Fibroblast of lung (primary cell): ENCODE measurements around the gene SCMH1. TPM values are rescaled to one million over a fixed set of nuclear protein-coding genes. Genes with fewer than 3 reads are reported as not detected.
A peak's percentile ranks its signal among the peaks of the same experiment; 100 is the strongest.

Experiments used
- DNase-seq, 2 donors: peaks; one replicate each; pipeline versions ENCODE4 v3.0.0 to v3.0.0-alpha.2; 2010; ENCODE audit warnings: low read depth in 2 of 2
- H2AFZ ChIP-seq: 2 replicates; pipeline ENCODE4 v1.5.1; 2012; ENCODE audit warnings: low read length, control low read depth, inconsistent platforms
- H3K27ac ChIP-seq: 2 replicates; pipeline ENCODE4 v1.5.1; 2011; ENCODE audit warnings: low read length, control low read depth; ENCODE audit not compliant: insufficient read depth
- H3K27me3 ChIP-seq: 2 replicates; pipeline ENCODE4 v1.5.1; 2011; ENCODE audit warnings: mild to moderate bottlenecking, low read length; ENCODE audit not compliant: control insufficient read depth, insufficient read depth
- H3K36me3 ChIP-seq: 2 replicates; pipeline ENCODE4 v1.5.1; 2011; ENCODE audit warnings: low read length; ENCODE audit not compliant: control insufficient read depth, insufficient read depth
- H3K4me1 ChIP-seq: 2 replicates; pipeline ENCODE4 v1.5.1; 2011; ENCODE audit warnings: low read length; ENCODE audit not compliant: control insufficient read depth, insufficient read depth; ENCODE audit errors: extremely low read depth
- H3K4me2 ChIP-seq: 2 replicates; pipeline ENCODE4 v1.5.1; 2011; ENCODE audit warnings: low read length, control low read depth; ENCODE audit not compliant: insufficient read depth; ENCODE audit errors: extremely low read depth
- H3K4me3 ChIP-seq, 4 experiments: fragments of 200-600 bp in 1 of 4; sonication (generic) in 1 of 4; replicated peaks in 1 of 4; 2 replicates each; pipeline ENCODE4 v1.5.1; 2011 to 2016; ENCODE audit warnings: low read length in 4 of 4, low read depth in 3 of 4, mild to moderate bottlenecking in 3 of 4, control low read depth in 2 of 4, inconsistent platforms in 1 of 4, mixed read lengths in 1 of 4; ENCODE audit not compliant: insufficient read depth in 1 of 4; ENCODE audit errors: control extremely low read depth in 1 of 4
- H3K79me2 ChIP-seq: 2 replicates; pipeline ENCODE4 v1.5.1; 2012; ENCODE audit warnings: mild to moderate bottlenecking, low read length, inconsistent platforms; ENCODE audit not compliant: control insufficient read depth, insufficient read depth
- H3K9ac ChIP-seq: 2 replicates; pipeline ENCODE4 v1.5.1; 2011; ENCODE audit warnings: mild to moderate bottlenecking, low read length, control low read depth; ENCODE audit not compliant: insufficient read depth
- H3K9me3 ChIP-seq: 2 replicates; pipeline ENCODE4 v1.5.1; 2012; ENCODE audit warnings: low read depth, low read length; ENCODE audit not compliant: control insufficient read depth, insufficient read depth
- H4K20me1 ChIP-seq: 2 replicates; pipeline ENCODE4 v1.5.1; 2011; ENCODE audit warnings: low read length; ENCODE audit not compliant: control insufficient read depth, insufficient read depth; ENCODE audit errors: extremely low read depth
- EZH2 ChIP-seq: IDR thresholded peaks from 2 replicates; pipeline ENCODE4 v1.5.1; 2012; ENCODE audit warnings: low read length, control low read depth, mild to moderate bottlenecking; ENCODE audit errors: missing control alignments
- polyA plus RNA-seq, 2 donors: library from polyadenylated mRNA; depleted of rRNA in 1 of 2; stranded (reverse) in 1 of 2; unstranded in 1 of 2; fragments of >200 nt; gene quantifications; 2 replicates each; pipeline ENCODE4 v1.2.1, GENCODE V29; 2011 to 2012; ENCODE audit warnings: missing spikeins in 1 of 2
- total RNA-seq: library from RNA; depleted of rRNA; stranded (reverse); fragments of >200 nt; gene quantifications from 2 replicates; pipeline ENCODE4 v1.2.1, GENCODE V29; 2014
- TF ChIP-seq, protein P1 (sequence below), 2 donors: IDR thresholded peaks in 1 of 2; conservative IDR thresholded peaks in 1 of 2; 1 replicate in 1 of 2; 2 replicates in 1 of 2; pipeline ENCODE4 v1.5.1; 2011 to 2012; ENCODE audit warnings: low read length in 2 of 2, control low read depth in 1 of 2, inconsistent platforms in 1 of 2, low read depth in 1 of 2, mild to moderate bottlenecking in 1 of 2

The SCMH1 gene
- total and polyA plus RNA-seq, 2 donors (not counting 1 experiment from before 2014, with no cell fraction given), result 20.8 to 24.8 TPM

DNA sequence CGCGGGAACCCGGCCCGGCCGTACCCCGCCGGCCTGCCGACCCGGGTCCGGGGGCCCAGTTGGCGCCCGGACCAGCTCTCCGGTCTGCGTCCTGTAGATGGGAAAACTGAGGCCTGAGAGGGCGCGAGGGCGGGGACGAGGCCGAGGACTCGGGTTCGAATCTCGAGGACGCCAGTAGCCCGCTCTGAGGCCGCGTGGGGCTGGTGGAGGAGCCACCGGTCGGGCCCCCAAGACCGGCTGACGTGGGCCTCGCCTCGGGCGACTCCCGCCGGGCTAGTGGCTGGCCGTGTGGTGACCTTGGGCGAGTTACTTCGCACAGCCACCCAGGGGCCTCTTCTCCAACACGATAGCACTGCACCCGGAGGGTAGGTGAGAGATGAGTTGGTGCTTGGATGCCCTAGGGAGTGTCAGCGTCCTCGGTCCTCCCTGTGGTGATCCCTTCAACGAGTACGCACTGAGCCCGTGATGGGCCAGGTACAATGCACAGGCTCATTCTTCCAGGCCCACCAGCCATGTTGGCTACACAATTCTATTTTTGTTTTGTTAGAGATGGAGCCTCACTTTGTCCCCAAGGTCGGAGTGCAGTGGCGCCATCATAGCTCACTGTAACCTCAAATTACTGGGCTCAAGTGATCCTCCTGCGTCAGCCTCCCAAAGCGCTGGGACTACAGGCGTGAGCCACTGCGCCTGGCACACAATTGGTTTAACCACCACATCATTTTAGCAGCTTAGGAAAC, 404 bp upstream of the SCMH1 start:
- DNase-seq, result no peak
- H3K4me1 ChIP-seq, result peaks cover 4% of the 10 kb centered on the region
- H3K36me3 ChIP-seq, result no peaks in the 10 kb centered on the region
- H3K79me2 ChIP-seq, result peaks cover 12% of the 10 kb centered on the region
- H2AFZ ChIP-seq, result peak overlapping the region; percentile 94
- H3K9ac ChIP-seq, result peak overlapping the region; percentile 74
- no peaks in the 10 kb centered on the region for H3K9me3 ChIP-seq
- peaks cover 1% of the 10 kb centered on the region for H4K20me1 ChIP-seq
- no peaks in the 10 kb centered on the region for H3K27me3 ChIP-seq
- peak overlapping the region; percentile 61 for H3K27ac ChIP-seq
- peak overlapping the region; percentile 55 to 70 (median 64) for H3K4me3 ChIP-seq
- TF ChIP-seq, protein P1, sequence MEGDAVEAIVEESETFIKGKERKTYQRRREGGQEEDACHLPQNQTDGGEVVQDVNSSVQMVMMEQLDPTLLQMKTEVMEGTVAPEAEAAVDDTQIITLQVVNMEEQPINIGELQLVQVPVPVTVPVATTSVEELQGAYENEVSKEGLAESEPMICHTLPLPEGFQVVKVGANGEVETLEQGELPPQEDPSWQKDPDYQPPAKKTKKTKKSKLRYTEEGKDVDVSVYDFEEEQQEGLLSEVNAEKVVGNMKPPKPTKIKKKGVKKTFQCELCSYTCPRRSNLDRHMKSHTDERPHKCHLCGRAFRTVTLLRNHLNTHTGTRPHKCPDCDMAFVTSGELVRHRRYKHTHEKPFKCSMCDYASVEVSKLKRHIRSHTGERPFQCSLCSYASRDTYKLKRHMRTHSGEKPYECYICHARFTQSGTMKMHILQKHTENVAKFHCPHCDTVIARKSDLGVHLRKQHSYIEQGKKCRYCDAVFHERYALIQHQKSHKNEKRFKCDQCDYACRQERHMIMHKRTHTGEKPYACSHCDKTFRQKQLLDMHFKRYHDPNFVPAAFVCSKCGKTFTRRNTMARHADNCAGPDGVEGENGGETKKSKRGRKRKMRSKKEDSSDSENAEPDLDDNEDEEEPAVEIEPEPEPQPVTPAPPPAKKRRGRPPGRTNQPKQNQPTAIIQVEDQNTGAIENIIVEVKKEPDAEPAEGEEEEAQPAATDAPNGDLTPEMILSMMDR (conservative IDR thresholded peaks at IDR 0.05 in 1 of 2, IDR thresholded peaks at IDR 0.05 in 1 of 2; ENCODE audit: low read depth in 1 of 2, low read length in 2 of 2), result no peak
- no peak for TF ChIP-seq EZH2
- H3K4me2 ChIP-seq, result peak overlapping the region; percentile 75

DNA sequence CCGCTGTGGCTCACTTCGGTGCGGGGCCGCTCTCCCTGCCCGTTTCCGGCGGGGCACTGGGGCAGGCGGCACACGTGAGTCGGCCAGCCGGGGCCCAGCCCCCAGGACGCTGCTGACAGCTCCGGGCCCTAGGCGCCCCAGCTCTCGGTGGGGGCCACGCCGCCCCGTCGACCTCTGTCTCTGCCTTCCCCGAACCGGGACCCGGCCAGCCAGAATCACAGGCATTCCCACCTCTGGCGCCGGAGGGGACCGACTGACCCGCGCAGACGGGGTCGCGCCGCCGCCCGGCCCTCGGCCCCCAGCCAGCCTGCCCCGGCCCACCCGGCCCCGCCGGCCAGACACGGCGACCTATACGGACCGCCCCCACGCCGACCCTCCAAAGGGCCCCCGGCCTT, 755 bp downstream of the SCMH1 start:
- Histone ChIP-seq H3K4me3 (peak overlapping the region; percentile 54 to 67 (median 62)), H3K4me1 (peaks cover 4% of the 10 kb centered on the region), H3K79me2 (peaks cover 16% of the 10 kb centered on the region), H3K27ac (peak overlapping the region; percentile 59), H3K9me3 (no peaks in the 10 kb centered on the region), H3K4me2 (peak overlapping the region; percentile 80), H2AFZ (peak overlapping the region; percentile 24), H3K9ac (peak overlapping the region; percentile 76), H4K20me1 (peaks cover 1% of the 10 kb centered on the region), H3K27me3 (no peaks in the 10 kb centered on the region), H3K36me3 (no peaks in the 10 kb centered on the region)
- TF ChIP-seq, protein P1 (conservative IDR thresholded peaks at IDR 0.05 in 1 of 2, IDR thresholded peaks at IDR 0.05 in 1 of 2; ENCODE audit: low read depth in 1 of 2, low read length in 2 of 2), result no peak
- TF ChIP-seq EZH2, result no peak
- peak; percentile 29 to 41 for DNase-seq

DNA sequence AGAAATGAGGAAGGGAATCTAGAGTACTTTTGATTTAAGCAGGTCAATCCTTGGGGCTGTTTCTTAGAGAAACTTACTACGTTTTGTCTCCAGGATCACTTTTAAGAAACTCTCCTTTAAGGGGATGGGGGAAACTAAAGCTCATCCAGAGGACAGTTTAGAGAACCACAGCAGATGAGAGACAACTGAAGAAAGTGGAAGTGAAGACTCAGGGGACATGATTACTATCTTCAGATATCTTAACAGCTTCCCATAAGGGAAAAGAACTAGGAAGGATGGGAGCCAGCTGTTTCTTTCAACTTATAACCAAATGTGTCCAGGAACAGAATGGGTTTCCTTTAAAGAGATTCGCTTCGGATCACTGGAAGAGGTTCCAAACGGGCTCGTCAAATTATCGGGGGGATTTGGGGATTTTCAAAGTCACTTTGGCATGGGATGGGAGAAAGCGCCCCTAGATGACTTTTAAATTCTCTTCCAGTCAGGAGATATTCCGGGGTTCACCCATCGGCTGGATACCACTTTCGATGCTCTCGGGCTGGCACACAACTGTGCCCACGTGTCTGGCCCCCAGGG, 1.2 kb downstream of the SCMH1 start:
- H3K27ac ChIP-seq, result peak overlapping the region; percentile 51
- no peak for TF ChIP-seq EZH2
- TF ChIP-seq, protein P1 (conservative IDR thresholded peaks at IDR 0.05 in 1 of 2, IDR thresholded peaks at IDR 0.05 in 1 of 2; ENCODE audit: low read depth in 1 of 2, low read length in 2 of 2), result no peak
- peak overlapping the region; percentile 24 for H2AFZ ChIP-seq
- peak overlapping the region; percentile 54 to 67 (median 62) for H3K4me3 ChIP-seq
- H3K27me3 ChIP-seq, result no peaks in the 10 kb centered on the region
- H3K4me2 ChIP-seq, result peak overlapping the region; percentile 80
- H3K9me3 ChIP-seq, result no peaks in the 10 kb centered on the region
- peaks cover 1% of the 10 kb centered on the region for H4K20me1 ChIP-seq
- no peaks in the 10 kb centered on the region for H3K36me3 ChIP-seq
- DNase-seq, result peak in 1 of 2 donors; percentile 47
- H3K79me2 ChIP-seq, result peaks cover 16% of the 10 kb centered on the region
- H3K9ac ChIP-seq, result peak overlapping the region; percentile 76
- H3K4me1 ChIP-seq, result peaks cover 4% of the 10 kb centered on the region
